Activated T-helper 9 cell treated with anti-CD3 and anti-CD28 coated beads, Interleukin-2, amount 50 U/mL, for 16 hours (primary cell): ENCODE measurements around the gene THY1.
"Not testable (repeated sequence)": the region's sequence is repeated elsewhere in the genome, so short reads cannot be mapped to it uniquely, and the experiment has no call there.

Experiments
- DNase-seq: peaks from one replicate; pipeline ENCODE4 v3.0.0-alpha.2; 2020; ENCODE audit warnings: low read depth

Gene THY1

GRCh38 chr11:119422809-119423508 lies at the start of gene THY1:
THY1 (minus strand) TSS chr11:119423172; CDS start chr11:119420905, 2,267 bp downstream.
- no peak for DNase-seq

- no peak for DNase-seq
Observed at GRCh38 chr11:119472186-119472855, 49.3 kb upstream of the THY1 start.

- DNase-seq: no peak
Observed at GRCh38 chr11:119471329-119471728, 48.4 kb upstream of the THY1 start.

GRCh38 chr11:119470317-119471291 lies 47.6 kb upstream of the THY1 start:
- DNase-seq: no peak

GRCh38 chr11:119469506-119469905 lies 46.5 kb upstream of the THY1 start:
- no peak for DNase-seq

- no peak for DNase-seq
Observed at GRCh38 chr11:119468511-119468910, 45.5 kb upstream of the THY1 start.

GRCh38 chr11:119461229-119461963 lies 38.4 kb upstream of the THY1 start:
- DNase-seq: no peak

- no peak for DNase-seq
Observed at GRCh38 chr11:119460582-119460981, 37.6 kb upstream of the THY1 start.

- DNase-seq: no peak
Observed at GRCh38 chr11:119460097-119460496, 37.1 kb upstream of the THY1 start.

GRCh38 chr11:119459293-119459976 lies 36.5 kb upstream of the THY1 start:
- DNase-seq: no peak

- DNase-seq: not testable (repeated sequence)
Observed at GRCh38 chr11:119455708-119456107, 32.7 kb upstream of the THY1 start.

GRCh38 chr11:119455241-119455640 lies 32.3 kb upstream of the THY1 start:
- not testable (repeated sequence) for DNase-seq

- no peak for DNase-seq
Observed at GRCh38 chr11:119453881-119454280, 30.9 kb upstream of the THY1 start.

GRCh38 chr11:119450590-119451326 lies 27.8 kb upstream of the THY1 start:
- DNase-seq: no peak

GRCh38 chr11:119449498-119449897 lies 26.5 kb upstream of the THY1 start:
- no peak for DNase-seq

- no peak for DNase-seq
Observed at GRCh38 chr11:119448380-119448779, 25.4 kb upstream of the THY1 start.

GRCh38 chr11:119447664-119448242 lies 24.8 kb upstream of the THY1 start:
- no peak for DNase-seq

GRCh38 chr11:119446871-119447663 lies 24.1 kb upstream of the THY1 start:
- no peak for DNase-seq

GRCh38 chr11:119446434-119446833 lies 23.5 kb upstream of the THY1 start:
- DNase-seq: no peak
